H1 (cell line): Measurements from ENCODE around the gene PDE4D. TPM values are rescaled to one million over a fixed set of nuclear protein-coding genes. Genes with fewer than 3 reads are reported as not detected.

Experiments
- ASH2L ChIP-seq: fragments of 200-600, 300-600 bp; sonication (generic); IDR thresholded peaks from one replicate; pipeline ENCODE4 v1.7.1; 2017; ENCODE audit warnings: low read length
- CBX8 ChIP-seq: fragments of 300-800, 300-1000 bp; sonication (generic); IDR thresholded peaks from 2 replicates; pipeline ENCODE4 v1.7.1; 2016; ENCODE audit warnings: low read depth, low read length, borderline replicate concordance
- CHD7 ChIP-seq: fragments of 300-600 bp; sonication (generic); IDR thresholded peaks from 2 replicates; pipeline ENCODE4 v1.7.1; 2012; ENCODE audit warnings: low read length, moderate library complexity, mild to moderate bottlenecking, inconsistent platforms; ENCODE audit not compliant: insufficient replicate concordance
- CTBP2 ChIP-seq: IDR thresholded peaks from 2 replicates; pipeline ENCODE4 v1.7.0; 2011; ENCODE audit warnings: borderline replicate concordance, mild to moderate bottlenecking, moderate library complexity, mixed read lengths, low read length; ENCODE audit not compliant: insufficient read depth, insufficient read length
- FOSL1 ChIP-seq: IDR thresholded peaks from 2 replicates; pipeline ENCODE4 v1.6.1; 2011; ENCODE audit warnings: mild to moderate bottlenecking, low read depth, low read length, moderate library complexity; ENCODE audit not compliant: insufficient read depth
- JUN ChIP-seq: IDR thresholded peaks from 2 replicates; pipeline ENCODE4 v1.6.1; 2011; ENCODE audit warnings: low read depth, mild to moderate bottlenecking, improper control_type of control experiment, low read length
- RXRA ChIP-seq: IDR thresholded peaks from 2 replicates; pipeline ENCODE4 v1.6.1; 2011; ENCODE audit warnings: low read depth, mild to moderate bottlenecking, low read length, moderate library complexity; ENCODE audit not compliant: insufficient read depth
- SAP30 ChIP-seq: fragments of 300-600 bp; sonication (generic); IDR thresholded peaks from 2 replicates; pipeline ENCODE4 v1.7.1; 2012; ENCODE audit warnings: low read length, moderate library complexity, mild to moderate bottlenecking, inconsistent platforms; ENCODE audit not compliant: insufficient read depth, insufficient replicate concordance
- SP4 ChIP-seq: IDR thresholded peaks from 2 replicates; pipeline ENCODE4 v1.6.1; 2012; ENCODE audit warnings: low read length, inconsistent platforms
- SRF ChIP-seq: IDR thresholded peaks from 2 replicates; pipeline ENCODE4 v1.6.1; 2011; ENCODE audit warnings: mild to moderate bottlenecking, low read depth, low read length, moderate library complexity
- TAF1 ChIP-seq: IDR thresholded peaks from 2 replicates; pipeline ENCODE4 v1.6.1; 2011; ENCODE audit warnings: mild to moderate bottlenecking, low read depth, low read length
- TBP ChIP-seq: IDR thresholded peaks from 2 replicates; pipeline ENCODE4 v1.6.1; 2011; ENCODE audit warnings: low read depth, low read length, improper control_type of control experiment
- YY1 ChIP-seq: IDR thresholded peaks from 2 replicates; pipeline ENCODE4 v1.6.1; 2011; ENCODE audit warnings: low read depth, mild to moderate bottlenecking, low read length
- polyA plus RNA-seq, 7 experiments: library from polyadenylated mRNA; depleted of rRNA in 3 of 7; stranded (reverse) in 5 of 7; unstranded in 2 of 7; fragments of >200 nt in 5 of 7; fragments of 200-250 nt in 2 of 7; gene quantifications; 1 replicate in 5 of 7; 2 replicates in 1 of 7; 4 replicates in 1 of 7; pipeline versions ENCODE4 v1.2.1 to v1.2.3, GENCODE V29; 2011 to 2013; ENCODE audit warnings: missing spikeins in 2 of 7, mixed read lengths in 2 of 7
- total RNA-seq: library from RNA; stranded (reverse); fragmentation: NEBNext Ultra II Directional; extraction: Animal tissue kit (Norgen Biotek cat#: 25700); gene quantifications from 2 replicates; pipeline ENCODE4 v1.2.1, GENCODE V29; 2021

PDE4D gene
- total and polyA plus RNA-seq, 2 of the 8 experiments (the other 6 are each of a cell fraction or from before 2014, with no cell fraction given), result 2.3 to 3.7 TPM

GRCh38 chr5:59484618-59485017 lies 408.9 kb downstream of the PDE4D start (continued):
- TF ChIP-seq CHD7 (no peak), CTBP2 (no peak), FOSL1 (no peak), CBX8 (no peak), SAP30 (no peak), ASH2L (no peak), YY1 (no peak), SP4 (no peak), TBP (no peak), TAF1 (no peak), SRF (no peak), RXRA (no peak), JUN (no peak)
